CD4-positive, alpha-beta T cell treated with Interleukin-10 for 1 hour (primary cell): Measurements from ENCODE around the gene PRAMEF12.
"Not testable (repeated sequence)": the region's sequence is repeated elsewhere in the genome, so short reads cannot be mapped to it uniquely, and the experiment has no call there.

Experiments used
- DNase-seq: peaks from one replicate; pipeline ENCODE4 v3.0.0-alpha.2; 2020

PRAMEF12 gene

DNA sequence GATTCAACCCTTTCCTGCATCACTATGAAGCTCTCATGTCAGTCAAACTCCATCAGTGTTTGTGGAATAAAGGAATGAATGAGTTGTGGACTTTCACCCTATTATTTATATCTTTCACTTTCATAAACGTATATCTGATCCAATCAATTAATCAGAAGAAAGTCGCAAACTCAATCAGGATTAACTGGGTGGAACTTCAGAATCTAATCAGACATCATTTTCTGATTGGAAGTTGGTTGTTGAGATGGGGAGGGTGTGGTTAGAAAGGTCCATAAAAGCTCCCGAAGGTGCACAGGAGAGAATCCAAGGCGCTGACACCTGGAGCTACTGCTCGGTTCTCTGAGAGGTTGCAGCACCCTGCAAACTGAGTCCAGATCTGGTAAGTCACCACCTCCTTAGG lies at the start of gene PRAMEF12:
Gene PRAMEF12, plus strand, starts transcription at position 301 of the 400 bp plus-strand sequence. CDS start 1,130 bp downstream, outside the sequence.
- DNase-seq: no peak

DNA sequence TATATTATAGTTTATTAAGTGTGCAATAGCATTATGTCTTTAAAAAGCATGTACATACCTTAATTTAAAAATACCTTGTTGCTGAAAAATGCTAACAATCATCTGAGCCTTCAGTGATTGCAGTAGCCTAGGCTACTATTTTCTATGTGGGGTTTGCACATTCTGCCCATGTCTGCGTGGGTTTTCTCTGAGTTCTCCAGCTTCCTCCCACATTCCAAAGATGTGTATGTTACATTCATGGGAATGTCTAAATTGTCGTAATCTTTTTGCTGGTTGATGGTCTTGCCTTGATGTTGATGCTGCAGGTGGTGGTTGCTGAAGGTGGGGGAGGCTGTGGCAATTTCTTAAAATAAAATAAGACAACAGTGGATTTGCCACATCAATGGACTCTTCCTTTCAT lies 45.1 kb upstream of the PRAMEF12 start:
- DNase-seq: no peak

- no peak for DNase-seq
Measured at GRCh38 chr1:12730156-12730555, 43.4 kb upstream of the PRAMEF12 start.

DNA sequence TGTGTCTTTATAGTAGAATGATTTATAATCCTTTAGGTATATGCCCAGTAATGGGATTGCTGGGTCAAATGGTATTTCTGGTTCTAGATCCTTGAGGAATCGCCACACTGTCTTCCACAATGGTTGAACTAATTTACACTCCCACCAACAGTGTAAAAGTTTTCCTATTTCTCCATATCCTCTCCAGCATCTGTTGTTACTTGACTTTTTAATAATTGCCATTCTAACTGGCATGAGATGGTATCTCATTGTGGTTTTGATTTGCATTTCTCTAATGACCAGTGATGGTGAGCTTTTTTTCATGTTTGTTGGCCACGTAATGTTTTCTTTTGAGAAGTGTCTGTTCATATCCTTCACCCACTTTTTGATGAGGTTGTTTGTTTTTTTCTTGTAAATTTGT lies 42.5 kb upstream of the PRAMEF12 start:
- DNase-seq: not testable (repeated sequence)

GRCh38 chr1:12734651-12735050 lies 38.9 kb upstream of the PRAMEF12 start:
- DNase-seq: no peak

DNA sequence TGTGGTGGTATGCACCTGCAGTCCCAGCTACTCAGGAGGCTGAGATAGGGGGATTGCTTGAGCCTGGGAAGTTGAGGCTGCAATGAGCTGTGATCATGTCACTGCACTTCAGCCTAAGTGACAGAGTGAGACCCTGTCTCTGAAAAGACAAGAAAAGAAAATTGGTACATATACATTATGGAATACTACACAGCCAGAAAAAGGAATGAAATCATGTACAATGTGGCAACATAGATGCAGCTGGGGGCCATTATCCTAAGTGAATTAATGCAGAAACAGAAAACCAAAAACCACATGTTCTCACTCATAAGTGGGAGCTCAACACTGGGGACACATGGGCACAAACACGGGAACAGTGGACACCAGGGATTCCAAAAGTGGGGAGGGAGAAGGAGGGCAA lies 34.6 kb upstream of the PRAMEF12 start:
- DNase-seq: no peak

DNA sequence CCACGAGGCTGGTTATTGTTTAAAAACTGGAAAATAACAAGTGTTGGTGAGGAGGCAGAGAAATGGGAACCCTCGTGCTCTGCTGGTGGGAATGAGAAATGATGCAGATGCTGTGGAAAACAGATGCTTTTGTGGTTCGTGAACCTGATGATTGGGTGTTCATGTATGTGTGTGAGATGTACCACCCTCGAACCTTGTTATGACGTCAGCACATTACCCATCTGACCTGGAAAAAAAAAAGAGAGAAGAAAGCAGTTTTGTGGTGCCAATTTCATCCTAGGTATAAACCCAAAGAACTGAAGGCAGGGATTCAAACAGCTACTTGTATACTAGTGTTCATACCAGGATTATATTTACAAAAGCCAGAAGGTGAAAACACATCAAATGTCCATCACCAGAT lies 33.9 kb upstream of the PRAMEF12 start:
- no peak for DNase-seq

DNA sequence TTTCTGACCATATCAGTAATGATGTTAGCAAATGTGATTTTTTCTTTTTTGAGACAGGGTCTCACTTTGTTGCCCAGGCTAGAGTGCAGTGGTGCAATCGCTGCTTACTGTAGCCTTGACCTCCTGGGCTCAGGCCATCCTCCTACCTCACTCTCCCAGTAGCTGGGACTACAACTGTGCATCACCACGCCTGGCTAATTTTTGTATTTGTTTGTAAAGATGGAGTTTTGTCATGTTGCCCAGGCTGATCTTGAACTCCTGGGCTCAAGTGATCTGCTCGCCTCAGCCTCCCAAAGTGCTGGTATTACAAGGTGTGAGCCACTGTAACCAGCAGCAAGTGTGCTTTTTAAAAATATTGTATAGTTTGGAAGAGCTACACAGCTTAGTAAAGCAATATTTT lies 31.6 kb upstream of the PRAMEF12 start:
- DNase-seq: no peak

DNA sequence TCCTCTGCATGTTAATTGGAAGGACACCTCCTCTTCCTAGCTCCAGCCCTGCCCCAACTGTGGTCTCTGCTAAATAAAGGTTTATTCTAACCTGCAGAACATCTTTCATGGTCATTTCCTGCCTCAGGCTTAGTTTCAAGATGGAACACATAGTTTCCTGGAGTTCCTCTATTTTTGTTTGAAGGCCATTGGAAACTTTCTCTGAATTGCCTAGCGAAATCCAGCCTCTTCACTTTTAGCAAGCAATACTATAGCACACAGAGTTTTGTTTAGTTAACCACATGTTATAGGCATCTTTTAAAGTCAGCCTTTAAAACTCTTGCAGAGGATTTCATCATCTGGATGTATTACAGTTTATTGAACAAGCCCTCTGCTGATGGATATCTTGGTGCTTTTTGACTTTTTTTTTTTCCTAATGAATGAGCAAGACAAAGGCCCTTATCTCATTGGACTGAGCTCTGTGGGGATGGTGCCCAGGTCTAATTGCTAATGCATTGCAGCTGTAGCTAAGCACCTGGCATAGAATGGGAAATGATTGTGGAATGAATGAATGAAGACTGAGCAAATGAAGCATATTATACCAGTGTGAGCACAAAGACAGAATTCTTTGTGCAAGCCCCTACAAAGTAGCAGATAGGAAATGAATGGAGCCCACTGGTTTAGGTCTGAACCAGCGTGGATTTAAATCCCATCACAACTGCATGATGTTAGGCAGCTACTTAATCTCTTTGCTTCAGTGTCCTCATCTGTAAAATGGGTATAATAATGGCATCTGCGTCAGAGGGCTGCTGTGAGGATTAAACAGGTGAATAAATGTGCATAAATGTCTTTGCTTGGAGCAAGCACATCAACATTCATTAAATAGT lies 28.2 kb upstream of the PRAMEF12 start:
- DNase-seq: no peak

DNA sequence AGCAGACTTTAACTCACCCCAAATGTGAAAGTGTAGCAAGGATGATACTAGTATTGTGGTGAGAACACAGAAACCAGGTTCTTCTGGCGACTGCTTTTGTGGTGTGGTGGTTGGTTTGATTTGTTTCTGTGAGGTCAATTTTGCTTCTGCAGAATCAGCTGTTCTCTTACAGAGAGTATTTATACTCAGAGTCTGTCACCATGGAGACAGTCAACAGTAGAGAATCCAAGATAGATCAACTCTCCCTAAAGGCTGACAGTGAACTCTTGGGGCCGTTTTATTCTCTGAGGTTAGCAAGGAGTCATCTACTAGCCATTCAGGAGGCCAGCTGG lies 27.6 kb upstream of the PRAMEF12 start, which contains the start of gene CFAP107:
Gene CFAP107, plus strand, starts transcription at position 209 of the 332 bp plus-strand sequence. CDS start 231 bp downstream, outside the sequence.
- DNase-seq: no peak

GRCh38 chr1:12748778-12749355 lies 24.7 kb upstream of the PRAMEF12 start:
- DNase-seq: no peak

DNA sequence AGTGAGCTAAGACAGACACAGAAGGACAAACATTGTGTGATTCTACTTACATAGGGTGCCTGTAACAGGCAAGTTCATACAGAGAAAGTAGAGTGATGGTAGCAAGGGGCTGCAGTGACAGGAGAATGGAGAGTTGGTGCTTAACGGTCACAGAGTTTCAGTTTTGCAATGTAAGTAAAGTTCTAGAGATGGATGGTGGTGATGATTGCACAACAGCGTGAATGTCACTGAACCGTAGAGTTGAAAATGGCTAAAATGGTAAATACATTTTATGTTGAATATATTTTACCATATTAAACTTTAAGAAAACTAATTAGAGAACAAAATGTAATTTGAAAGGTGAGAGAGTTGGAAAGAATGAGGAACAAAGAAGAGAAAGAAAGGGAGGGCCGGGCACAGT lies 18.8 kb upstream of the PRAMEF12 start:
- no peak for DNase-seq

DNA sequence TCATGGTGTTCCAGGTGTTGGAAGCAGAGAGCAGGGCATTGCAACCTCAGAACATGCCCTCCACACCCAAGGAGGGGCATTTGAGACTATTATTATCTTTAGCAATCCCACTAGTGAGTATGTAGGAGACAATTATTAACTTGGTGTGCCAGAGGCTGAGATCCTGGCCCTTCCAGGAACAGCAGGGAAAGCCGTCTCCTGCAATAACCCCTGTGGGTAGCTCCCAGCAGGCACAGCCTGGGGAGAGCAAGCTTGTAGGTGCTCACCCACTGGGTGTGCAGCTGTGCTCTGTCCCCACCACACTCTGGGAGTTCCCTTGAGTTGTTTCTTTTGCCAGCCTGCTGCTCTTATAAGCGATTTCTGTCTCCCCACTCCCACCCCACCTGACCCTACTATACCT lies 17.3 kb upstream of the PRAMEF12 start:
- DNase-seq: no peak

- DNase-seq: no peak
Measured at GRCh38 chr1:12756768-12757413, 16.6 kb upstream of the PRAMEF12 start.

DNA sequence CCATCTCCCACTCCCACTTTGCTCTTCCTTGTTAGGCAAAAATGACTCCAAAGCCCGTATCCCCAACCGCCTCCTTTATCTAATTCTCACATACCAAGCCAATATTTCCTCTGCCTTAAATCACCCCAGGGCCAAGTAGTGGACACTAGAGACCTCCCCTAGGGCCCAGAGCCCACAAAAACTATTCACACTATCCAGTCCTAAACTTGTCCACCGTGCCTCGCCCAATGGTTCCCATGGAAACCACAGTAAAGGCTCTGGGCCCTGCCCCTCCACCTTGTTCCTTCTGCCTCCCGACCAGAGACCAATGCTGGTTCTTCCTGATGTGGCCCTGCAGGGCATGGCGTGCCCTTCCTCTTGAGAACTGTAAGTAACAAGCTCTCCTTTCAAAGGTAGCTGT lies 15.7 kb upstream of the PRAMEF12 start:
- DNase-seq: no peak

- DNase-seq: no peak
Measured at GRCh38 chr1:12760256-12760795, 13.2 kb upstream of the PRAMEF12 start.

DNA sequence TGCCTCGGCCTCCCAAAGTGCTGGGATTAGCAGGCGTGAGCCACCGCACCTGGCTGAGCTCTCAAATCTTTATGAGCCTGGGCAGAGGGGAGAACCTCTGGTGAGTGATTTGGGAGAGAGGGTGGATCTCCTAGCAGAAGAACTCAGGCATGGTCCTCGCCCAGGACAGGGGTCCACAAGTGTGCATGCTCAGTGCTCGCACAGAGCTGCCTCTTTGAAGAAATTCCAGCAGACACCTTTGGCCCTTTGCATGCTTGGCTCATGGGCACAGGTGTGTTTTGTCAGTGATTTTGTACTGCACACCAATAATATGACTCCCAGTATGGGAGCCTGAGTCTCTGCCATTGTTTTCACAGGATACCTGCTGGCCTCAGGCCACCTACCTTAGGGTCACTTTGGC lies 11.8 kb upstream of the PRAMEF12 start:
- DNase-seq: no peak

DNA sequence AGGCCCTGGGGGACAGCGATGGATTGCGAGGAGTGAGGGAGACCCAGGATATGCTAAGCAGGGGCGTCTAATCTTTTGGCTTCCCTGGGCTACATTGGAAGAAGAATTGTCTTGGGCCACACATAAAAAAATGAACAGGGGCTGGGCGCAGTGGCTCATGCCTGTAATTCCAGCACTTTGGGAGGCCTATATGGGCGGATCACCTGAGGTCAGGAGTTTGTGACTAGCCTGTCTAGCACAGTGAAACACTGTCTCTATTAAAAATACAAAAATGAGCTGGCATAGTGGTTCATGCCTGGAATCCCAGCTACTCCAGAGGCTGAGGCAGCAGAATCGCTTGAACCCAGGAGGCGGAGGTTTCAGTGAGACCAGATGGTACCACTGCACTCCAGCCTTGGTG lies 10.8 kb upstream of the PRAMEF12 start:
- no peak for DNase-seq

- DNase-seq: no peak
Measured at GRCh38 chr1:12763479-12763878, 10.1 kb upstream of the PRAMEF12 start.

- no peak for DNase-seq
Measured at GRCh38 chr1:12764016-12764415, 9.5 kb upstream of the PRAMEF12 start.

DNA sequence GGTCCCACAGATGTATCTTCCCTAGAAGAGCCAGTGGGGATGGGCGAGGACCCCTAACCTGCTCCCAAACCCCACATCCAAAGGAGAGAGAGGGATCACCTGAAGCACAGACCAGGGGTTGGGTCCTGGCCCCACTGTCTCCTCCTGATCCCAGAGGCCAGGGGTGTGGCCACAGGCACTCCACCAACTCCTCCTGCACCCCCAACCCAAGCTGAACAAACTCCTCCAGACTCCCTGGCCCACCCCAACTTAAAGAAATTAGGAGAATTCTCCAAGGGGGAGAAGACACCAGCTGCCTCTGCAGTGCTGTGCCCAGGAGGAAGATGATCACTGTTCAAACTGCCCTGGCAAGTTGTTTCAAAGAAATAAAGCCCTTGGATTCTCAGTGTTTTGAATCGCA lies 4.5 kb upstream of the PRAMEF12 start:
- no peak for DNase-seq

DNA sequence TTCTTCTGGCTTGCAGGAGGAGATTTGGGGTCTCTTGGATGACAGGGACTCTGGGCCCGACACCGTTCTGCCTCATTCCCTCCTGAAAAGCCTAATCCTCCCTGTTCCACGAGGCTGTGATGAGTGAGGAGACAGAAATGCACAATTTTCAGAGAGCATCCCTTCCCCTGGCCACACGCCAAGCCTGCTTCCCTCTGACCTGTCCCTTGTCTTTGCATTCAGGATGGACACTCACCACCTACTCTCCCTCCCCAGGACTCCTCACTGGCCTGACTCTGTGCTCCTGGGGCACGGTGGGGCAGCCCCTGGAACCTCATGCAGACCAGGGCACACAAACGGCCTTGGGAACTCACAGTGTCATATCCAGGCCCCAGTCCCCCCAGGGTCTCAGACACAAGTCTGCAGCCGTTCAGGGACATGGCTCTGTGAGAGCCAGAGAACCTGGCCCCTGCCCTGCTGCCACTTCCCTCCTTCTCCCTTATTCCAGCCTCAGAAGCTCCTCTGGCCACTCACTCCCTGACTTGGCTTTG lies 3.5 kb upstream of the PRAMEF12 start:
- DNase-seq: no peak

- no peak for DNase-seq
Measured at GRCh38 chr1:12770620-12771019, 2.9 kb upstream of the PRAMEF12 start.

DNA sequence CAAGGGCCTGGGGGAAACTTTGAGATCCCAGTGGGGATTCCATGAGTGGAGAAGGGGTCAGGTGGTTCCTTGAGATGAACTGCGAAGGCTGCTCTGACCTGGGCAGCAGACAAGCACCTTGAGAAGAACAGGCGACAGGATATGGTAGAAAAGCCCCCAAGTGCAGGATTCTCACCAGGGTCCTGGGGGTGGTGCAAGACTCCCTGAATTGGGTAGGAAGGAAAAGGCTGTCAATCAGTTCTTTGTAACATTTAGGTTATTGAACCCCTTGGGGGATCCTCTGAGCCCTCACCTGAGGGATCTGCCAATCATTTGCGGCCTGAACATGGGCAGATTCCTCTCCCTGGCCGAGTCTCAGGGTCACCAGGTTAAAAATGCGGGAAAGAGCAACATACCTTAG lies 2.4 kb upstream of the PRAMEF12 start:
- no peak for DNase-seq
